Measurements from ENCODE around the gene C5orf58.

- TF ChIP-seq CTCF (IDR thresholded peaks at IDR 0.05) (no peak), EP300 (IDR thresholded peaks at IDR 0.05) (no peak)
Measured at GRCh38 chr5:170223906-170224305, 8.9 kb upstream of the C5orf58 start.
